Esophagus mucosa (tissue), 1 donor: ENCODE data around the gene GALNT14. TPM values are rescaled to one million over a fixed set of nuclear protein-coding genes. Genes with fewer than 3 reads are reported as not detected.
A peak's percentile ranks its signal among the peaks of the same experiment; 100 is the strongest.

ENCODE experiments used
- ATAC-seq: fragments of 200-7000 bp; cut with Tn5 transposase; one replicate; pipeline ENCODE4 v1.9.1; 2020
- total RNA-seq: library from RNA; stranded (reverse); gene quantifications from one replicate; pipeline ENCODE4 v1.2.4, GENCODE V29; 2023
- donor health status: DM: yes; HTN: yes; CAD: no.

Gene GALNT14
- total RNA-seq, 1 donor from 2014 or later, result 26.7 TPM

- ATAC-seq, result no peak
These were observed 134.5 kb downstream of the GALNT14 start for GRCh38 chr2:31003749-31004148.

GRCh38 chr2:31002537-31003150, 135.6 kb downstream of the GALNT14 start:
- no peak for ATAC-seq

- ATAC-seq, result no peak
These were observed 137.3 kb downstream of the GALNT14 start for GRCh38 chr2:31000970-31001369.

GRCh38 chr2:30998672-30999071, 139.6 kb downstream of the GALNT14 start:
- no peak for ATAC-seq

- ATAC-seq, result no peak
These were observed 140.3 kb downstream of the GALNT14 start for GRCh38 chr2:30997979-30998378.

- ATAC-seq, result no peak
These were observed 143.8 kb downstream of the GALNT14 start for GRCh38 chr2:30994227-30995056.

- ATAC-seq, result no peak
These were observed 145.5 kb downstream of the GALNT14 start for GRCh38 chr2:30992781-30993180.

GRCh38 chr2:30990671-30991070, 147.6 kb downstream of the GALNT14 start:
- ATAC-seq, result no peak

GRCh38 chr2:30990176-30990575, 148.1 kb downstream of the GALNT14 start:
- ATAC-seq, result no peak

GRCh38 chr2:30989746-30990145, 148.5 kb downstream of the GALNT14 start:
- no peak for ATAC-seq

GRCh38 chr2:30987566-30987965, 150.7 kb downstream of the GALNT14 start:
- no peak for ATAC-seq

- ATAC-seq, result no peak
These were observed 152.0 kb downstream of the GALNT14 start for GRCh38 chr2:30986231-30986580.

- no peak for ATAC-seq
These were observed 152.6 kb downstream of the GALNT14 start for GRCh38 chr2:30985493-30986230.

- ATAC-seq, result no peak
These were observed 154.1 kb downstream of the GALNT14 start for GRCh38 chr2:30984148-30984547.

- no peak for ATAC-seq
These were observed 156.7 kb downstream of the GALNT14 start for GRCh38 chr2:30981510-30981909.

- no peak for ATAC-seq
These were observed 157.1 kb downstream of the GALNT14 start for GRCh38 chr2:30981096-30981495.

- peak; percentile 97 for ATAC-seq
These were observed 158.4 kb downstream of the GALNT14 start for GRCh38 chr2:30979822-30980245.

GRCh38 chr2:30978854-30979253, 159.4 kb downstream of the GALNT14 start:
- ATAC-seq, result no peak

- ATAC-seq, result no peak
These were observed 160.2 kb downstream of the GALNT14 start for GRCh38 chr2:30978044-30978443.

GRCh38 chr2:30975156-30975555, 163.1 kb downstream of the GALNT14 start:
- no peak for ATAC-seq

GRCh38 chr2:30974554-30974953, 163.7 kb downstream of the GALNT14 start:
- ATAC-seq, result no peak

GRCh38 chr2:30974092-30974491, 164.1 kb downstream of the GALNT14 start:
- ATAC-seq, result no peak

GRCh38 chr2:30971231-30972025, 166.8 kb downstream of the GALNT14 start:
- ATAC-seq, result no peak
